Panc1 (cell line): ENCODE results near the gene KCNK15. TPM values are rescaled to one million over a fixed set of nuclear protein-coding genes. Genes with fewer than 3 reads are reported as not detected.

Source experiments
- ATAC-seq: fragments of 200-7000 bp; cut with Tn5 transposase; 2 replicates; pipeline ENCODE4 v1.9.1; 2020; ENCODE audit warnings: mild to moderate bottlenecking, moderate library complexity
- BruUV-seq: library from RNA; stranded (reverse); fragments of 400-500 nt; replicated peaks from 2 replicates; lab custom pipeline; 2021; lab: Mats Ljungman, UMichigan
- CTCF ChIA-PET: fragments of 300-600 bp; sonication (Branson Sonifier 250); formaldehyde crosslinking; loops from one replicate; lab custom pipeline; 2022; ENCODE audit warnings: antibody characterized with exemption; lab: Charles Lee
- POLR2A ChIA-PET: fragments of 300-600 bp; sonication (Branson Sonifier 250); formaldehyde crosslinking; loops from one replicate; lab custom pipeline; 2022; ENCODE audit warnings: antibody characterized with exemption; lab: Charles Lee
- DNase-seq: peaks from one replicate; pipeline ENCODE4 v3.0.0-alpha.2; 2010; ENCODE audit warnings: low read depth, low spot score
- H3K27ac ChIP-seq: 2 replicates; pipeline ENCODE4 v1.5.1; 2011; ENCODE audit warnings: mild to moderate bottlenecking, low read length, inconsistent platforms
- H3K27me3 ChIP-seq: fragments of 200-500 bp; sonication (Bioruptor generic); 2 replicates; pipeline ENCODE4 v1.6.0; 2014; ENCODE audit warnings: low read length, inconsistent platforms; ENCODE audit not compliant: control insufficient read depth, insufficient read depth
- H3K36me3 ChIP-seq: fragments of 200-500 bp; sonication (Bioruptor generic); 2 replicates; pipeline ENCODE4 v1.5.1; 2014; ENCODE audit warnings: inconsistent platforms, mild to moderate bottlenecking, low read length, moderate library complexity; ENCODE audit not compliant: control insufficient read depth, insufficient read depth
- H3K4me1 ChIP-seq: 2 replicates; pipeline ENCODE4 v1.5.1; 2011; ENCODE audit warnings: inconsistent platforms, mild to moderate bottlenecking, low read length, moderate library complexity; ENCODE audit not compliant: control insufficient read depth, insufficient read depth
- H3K4me3 ChIP-seq, 2 experiments: 2 replicates each; pipeline ENCODE4 v1.5.1; 2011 to 2012; ENCODE audit warnings: low read depth in 2 of 2, low read length in 2 of 2, mild to moderate bottlenecking in 2 of 2, inconsistent platforms in 1 of 2, moderate library complexity in 1 of 2
- H3K9me3 ChIP-seq: fragments of 200-500 bp; sonication (Bioruptor generic); 2 replicates; pipeline ENCODE4 v1.5.1; 2014; ENCODE audit warnings: low read depth, mild to moderate bottlenecking, inconsistent platforms, low read length, moderate library complexity; ENCODE audit not compliant: control insufficient read depth, insufficient read depth
- CTCF ChIP-seq: fragments of 450-650 bp; IDR thresholded peaks from 2 replicates; pipeline ENCODE4 v1.5.1; 2017; ENCODE audit warnings: mild to moderate bottlenecking
- POLR2AphosphoS5 ChIP-seq: IDR thresholded peaks from 2 replicates; pipeline ENCODE4 v1.6.1; 2012; ENCODE audit warnings: mild to moderate bottlenecking, low read depth, low read length, moderate library complexity
- REST ChIP-seq, 2 experiments: IDR thresholded peaks; 2 replicates each; pipeline ENCODE4 v1.6.1; 2011 to 2012; ENCODE audit warnings: low read depth in 2 of 2, control low read depth in 1 of 2, low read length in 1 of 2, mild to moderate bottlenecking in 1 of 2, moderate library complexity in 1 of 2; ENCODE audit not compliant: insufficient read depth in 1 of 2
- SIN3A ChIP-seq: IDR thresholded peaks from 2 replicates; pipeline ENCODE4 v1.6.1; 2012; ENCODE audit warnings: low read depth, mild to moderate bottlenecking, low read length, moderate library complexity, borderline replicate concordance; ENCODE audit not compliant: insufficient read depth
- TCF7L2 ChIP-seq: IDR thresholded peaks from 2 replicates; pipeline ENCODE4 v1.6.1; 2011; ENCODE audit warnings: mild to moderate bottlenecking, low read depth, low read length, inconsistent platforms
- in situ Hi-C: cut with HindIII; loops from 2 replicates; pipeline ENCODE4 v1.10.0; 2016; ENCODE audit warnings: low sequenced_read_pairs, low pct_unique_long_range_greater_than_20kb
- intact Hi-C: fragments of 100-400 bp; cut with micrococcal nuclease; formaldehyde crosslinking; loops from one replicate; pipeline ENCODE4 v1.10.0; 2022; ENCODE audit not compliant: unreplicated experiment
- total RNA-seq: library from RNA; stranded (reverse); gene quantifications from one replicate; pipeline ENCODE4 v1.2.1, GENCODE V29; 2021; ENCODE audit not compliant: unreplicated experiment

The KCNK15 gene
- total RNA-seq, 1 experiment from 2014 or later = 7.4 TPM

GRCh38 chr20:44723391-44723790, 22.3 kb upstream of the KCNK15 start:
- TF ChIP-seq TCF7L2 = no peak
- TF ChIP-seq SIN3A = no peak
- TF ChIP-seq REST (IDR thresholded peaks at IDR 0.05; ENCODE audit: insufficient read depth in 1 of 2, low read depth in 2 of 2, low read length in 1 of 2) = no peak
- no peak for TF ChIP-seq POLR2AphosphoS5
- no peak for TF ChIP-seq CTCF
- POLR2A ChIA-PET = interaction anchor here (1.3 kb wide), 1 partner anchor 20 kb away, joined by 3 read pairs; no protein-coding TSS in a partner anchor
- Histone ChIP-seq H3K9me3 (no peaks in the 10 kb centered on the region), H3K4me1 (peaks cover 57% of the 10 kb centered on the region), H3K27ac (peak overlapping the region; percentile 62), H3K27me3 (no peaks in the 10 kb centered on the region), H3K4me3 (no peak overlapping the region), H3K36me3 (no peaks in the 10 kb centered on the region)
- no TSS peak for BruUV-seq
- no peak for ATAC-seq
- no peak for DNase-seq
- intact Hi-C loops = no loop called here
- in situ Hi-C loops = no loop called here
- CTCF ChIA-PET = no interaction called here

- in situ Hi-C loops (no loop called here), intact Hi-C loops (no loop called here)
- no peak for ATAC-seq
- no peak overlapping the region for H3K4me3 ChIP-seq
- peaks cover 52% of the 10 kb centered on the region for H3K4me1 ChIP-seq
- H3K9me3 ChIP-seq = no peaks in the 10 kb centered on the region
- no peak for DNase-seq
- CTCF ChIA-PET = no interaction called here
- no peaks in the 10 kb centered on the region for H3K27me3 ChIP-seq
- no peaks in the 10 kb centered on the region for H3K36me3 ChIP-seq
- peak overlapping the region; percentile 62 for H3K27ac ChIP-seq
- BruUV-seq = no TSS peak
- TF ChIP-seq POLR2AphosphoS5 (no peak), SIN3A (no peak), CTCF (no peak), REST (IDR thresholded peaks at IDR 0.05; ENCODE audit: insufficient read depth in 1 of 2, low read depth in 2 of 2, low read length in 1 of 2) (no peak), TCF7L2 (no peak)
- POLR2A ChIA-PET = interaction anchor here (0.6 to 1.3 kb wide), 2 partner anchors 20 to 107 kb away, joined by 3 to 4 read pairs; no protein-coding TSS in a partner anchor
Observed at GRCh38 chr20:44723798-44724362, 21.8 kb upstream of the KCNK15 start.
